GM18511 (cell line): ENCODE results near the gene SYNDIG1.
"Not testable (repeated sequence)": the region's sequence is repeated elsewhere in the genome, so short reads cannot be mapped to it uniquely, and the experiment has no call there.

ENCODE experiments used
- ATAC-seq: cut with Tn5 transposase; IDR thresholded peaks from one replicate; pipeline ENCODE4 v1.9.1; 2021; ENCODE audit warnings: mild to moderate bottlenecking, moderate library complexity; ENCODE audit not compliant: unreplicated experiment

The SYNDIG1 gene

DNA sequence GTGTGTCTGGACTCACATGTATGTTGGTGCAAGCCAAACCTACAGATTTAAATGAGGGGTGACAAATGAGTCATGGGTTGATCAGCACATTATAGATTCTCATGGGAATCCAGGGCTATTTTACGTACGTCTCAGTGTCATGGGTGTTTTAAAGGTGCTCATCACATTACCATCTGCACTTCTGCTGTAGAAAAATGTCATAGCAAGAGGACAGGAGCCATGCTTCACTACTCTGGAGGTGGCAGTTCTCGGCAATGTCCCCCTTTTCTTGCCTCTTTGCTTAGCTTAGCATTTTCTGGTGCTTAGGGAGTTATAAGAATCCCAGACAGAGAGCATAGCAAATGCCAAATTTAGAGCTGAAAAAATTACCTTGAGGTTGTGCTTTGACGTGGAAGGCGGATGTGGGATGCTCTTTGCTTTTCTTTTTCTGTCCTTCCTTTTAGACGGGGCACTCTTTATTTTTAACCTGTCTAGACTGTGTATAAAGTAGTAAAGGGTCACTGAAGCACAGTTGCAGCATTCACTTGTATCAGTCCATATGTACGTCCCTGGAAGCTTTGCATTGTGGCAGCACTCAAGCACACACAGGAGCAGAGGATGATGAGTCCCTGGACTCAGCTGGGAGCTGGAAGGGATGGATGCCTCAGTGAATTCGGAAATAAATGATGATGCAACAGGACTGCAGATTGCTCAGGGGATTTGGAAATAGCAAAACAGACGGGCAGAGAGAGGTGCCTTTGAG, 139.7 kb downstream of the SYNDIG1 start:
- peak; percentile 58 for ATAC-seq

DNA sequence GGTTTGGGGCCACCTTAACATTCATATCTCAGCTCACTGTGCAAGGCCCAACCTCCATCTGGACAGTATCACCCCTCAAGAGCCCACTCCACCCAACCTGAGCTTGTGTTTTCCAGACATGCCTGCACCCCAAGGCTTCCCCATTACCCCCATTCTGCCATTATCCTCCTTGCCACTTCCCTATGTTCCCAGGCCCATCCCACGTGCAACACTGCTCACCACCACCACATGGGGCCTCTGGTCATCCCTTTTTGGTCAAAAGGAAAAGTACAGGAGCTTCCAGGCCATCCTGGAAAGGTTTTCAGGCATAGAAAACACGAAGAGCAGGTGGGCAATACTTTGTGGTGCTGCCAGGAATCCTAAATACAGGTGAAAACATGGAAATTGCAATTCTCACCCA, 140.3 kb downstream of the SYNDIG1 start:
- ATAC-seq, result no peak

DNA sequence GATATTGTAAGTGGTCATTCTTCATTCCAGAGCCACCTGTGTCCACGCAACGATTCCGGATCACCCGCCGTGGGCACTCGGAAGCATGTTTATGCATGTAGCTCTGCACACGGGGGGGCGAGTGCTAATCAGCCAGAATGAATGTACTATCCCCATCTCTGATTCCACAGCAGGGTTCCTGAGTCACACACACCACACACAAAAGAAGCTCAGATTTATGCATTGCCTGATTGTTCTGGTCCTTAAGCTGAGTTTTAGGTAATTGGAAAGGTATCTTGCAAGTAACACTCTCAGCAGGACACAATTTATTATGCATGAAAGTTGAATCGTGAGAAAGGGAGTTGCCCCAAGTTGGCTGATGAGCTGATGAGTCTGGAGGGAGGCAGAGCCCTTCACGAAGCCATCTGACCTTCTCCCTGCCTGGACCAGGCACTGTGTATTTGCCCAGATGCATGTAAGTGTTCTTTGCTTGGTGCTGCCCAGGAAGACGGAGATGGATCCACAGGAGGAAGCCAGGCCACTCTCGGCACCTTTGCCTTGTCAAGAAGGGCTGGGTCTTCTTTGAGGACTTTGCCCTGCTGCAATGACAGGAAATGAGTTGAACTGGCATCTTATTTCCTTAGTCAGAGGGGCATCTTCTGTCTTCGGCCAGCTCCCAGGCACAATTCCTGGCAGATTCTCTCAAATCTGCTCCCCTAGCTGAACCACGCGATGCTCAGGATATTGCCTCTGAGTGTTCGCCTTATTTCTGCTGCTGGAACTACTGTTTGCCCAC, 141.1 kb downstream of the SYNDIG1 start:
- ATAC-seq, result no peak

DNA sequence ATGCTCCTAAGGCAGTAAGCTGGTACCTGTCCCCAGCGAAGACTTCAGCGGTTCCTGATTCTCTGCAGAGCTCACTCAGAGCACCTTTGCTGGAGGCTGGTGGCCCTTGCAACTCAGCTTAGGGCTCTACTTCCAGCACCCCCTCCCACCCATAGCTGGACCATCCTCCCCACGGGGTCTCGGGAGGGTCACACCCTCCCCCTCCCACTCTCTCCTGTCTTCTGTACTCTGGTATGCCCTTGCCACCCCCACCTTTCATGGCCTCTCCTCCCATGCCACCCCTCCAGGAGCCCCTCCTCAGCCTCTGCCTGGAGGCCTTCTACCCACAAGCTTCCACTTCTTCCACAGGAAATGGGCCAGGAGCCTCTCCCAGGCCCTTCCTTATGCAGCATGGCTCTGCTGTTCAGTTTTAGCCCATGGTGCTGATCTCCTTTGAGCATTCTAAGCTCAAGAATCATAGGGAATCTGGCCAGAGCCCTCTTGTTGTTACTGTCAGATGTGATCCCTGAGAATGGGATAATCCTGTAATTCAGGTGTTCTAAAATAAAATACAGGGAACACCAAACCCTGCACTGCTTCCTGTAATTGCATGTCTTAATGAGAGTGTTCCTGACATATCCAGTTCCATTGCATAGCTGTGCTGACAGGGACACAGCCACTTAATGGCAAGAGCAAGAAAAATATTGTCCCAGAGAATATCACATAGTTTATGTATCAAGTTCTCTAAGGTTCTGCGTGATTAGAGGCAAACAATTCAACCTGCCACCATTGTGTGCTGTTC, 142.1 kb downstream of the SYNDIG1 start:
- ATAC-seq, result no peak

DNA sequence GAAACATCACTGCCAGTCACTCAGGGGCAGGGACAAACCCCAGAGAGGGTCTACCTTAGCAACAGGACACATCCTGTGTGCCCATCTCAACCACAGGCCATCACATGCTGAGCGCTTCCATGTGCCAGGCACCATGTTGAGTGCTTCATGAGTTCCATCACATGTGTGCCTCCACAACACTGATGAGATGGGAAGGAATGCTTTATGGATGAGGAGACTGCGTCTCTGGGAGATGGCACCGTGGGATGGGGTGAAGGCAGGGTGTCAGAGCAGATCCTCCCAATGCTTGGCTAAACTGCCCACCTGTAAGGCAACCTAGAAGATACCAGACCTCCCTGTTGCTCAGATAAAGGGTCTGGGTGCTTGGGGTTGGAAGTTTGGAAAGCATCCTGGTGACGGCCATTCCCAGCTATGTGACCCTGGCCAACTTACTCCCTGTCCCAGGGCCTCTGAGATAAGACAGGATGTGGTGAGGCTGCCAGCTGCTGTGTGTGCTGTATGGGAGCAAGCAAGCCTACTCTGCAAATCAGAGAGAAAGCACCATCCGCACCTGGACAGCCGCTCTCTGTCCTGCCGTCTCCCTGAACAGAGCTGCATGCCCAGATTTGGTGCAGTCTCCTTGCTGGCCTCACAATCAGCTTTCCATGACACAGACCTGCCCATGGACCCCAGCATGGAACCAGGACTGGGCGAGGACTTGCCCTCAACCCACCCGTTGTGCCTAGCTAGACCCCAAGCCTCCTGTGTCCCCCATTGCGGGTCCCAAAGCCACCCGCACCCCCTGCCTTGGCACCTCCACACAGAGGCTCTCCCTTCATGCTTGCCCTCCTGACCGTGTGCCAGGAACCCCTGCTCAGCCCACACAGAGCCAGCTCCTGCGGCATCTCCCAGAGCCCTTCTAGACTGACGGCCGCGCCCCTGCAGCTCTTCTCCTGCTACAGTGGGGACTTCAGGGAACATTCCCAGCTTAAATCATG, 143.7 kb downstream of the SYNDIG1 start:
- ATAC-seq, result no peak

DNA sequence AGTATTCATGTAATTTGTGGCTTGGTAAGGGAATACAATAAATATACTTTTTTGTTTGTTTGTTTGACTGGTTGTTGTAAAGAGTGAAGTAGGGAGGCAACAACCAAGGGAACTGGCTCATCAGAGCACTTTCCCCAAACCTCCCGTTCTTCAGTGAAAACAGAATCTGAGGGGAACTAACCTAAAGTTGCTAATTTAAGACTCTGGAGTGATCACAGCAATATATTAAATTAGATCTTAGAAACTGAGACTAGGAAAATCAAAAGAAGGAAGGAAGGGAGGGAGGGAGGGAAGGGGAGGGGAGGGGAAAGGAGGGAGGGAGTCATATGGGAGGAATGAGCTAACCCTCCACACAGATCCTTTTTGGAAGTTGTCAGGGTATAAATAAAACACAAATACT, 144.9 kb downstream of the SYNDIG1 start:
- ATAC-seq, result no peak

DNA sequence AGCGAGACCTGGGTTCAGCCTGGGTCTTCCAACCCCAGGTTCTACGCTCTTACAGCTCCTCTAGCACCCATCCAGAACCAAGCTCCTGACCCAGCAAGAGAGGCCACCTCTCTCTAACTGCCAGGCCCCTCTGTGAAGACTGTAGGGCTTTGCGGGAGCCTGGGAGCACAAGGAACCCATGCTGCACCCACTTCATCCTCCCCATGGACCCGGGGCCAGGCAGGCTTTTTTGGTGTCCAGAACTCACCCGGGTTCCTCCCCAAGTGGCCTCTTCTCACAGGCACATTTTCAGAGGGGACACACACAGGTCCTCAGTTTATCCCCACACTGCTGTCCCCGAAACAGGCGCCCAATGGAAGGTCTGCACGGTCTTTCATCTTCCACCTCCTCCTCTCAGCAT, 145.9 kb downstream of the SYNDIG1 start:
- ATAC-seq, result no peak

DNA sequence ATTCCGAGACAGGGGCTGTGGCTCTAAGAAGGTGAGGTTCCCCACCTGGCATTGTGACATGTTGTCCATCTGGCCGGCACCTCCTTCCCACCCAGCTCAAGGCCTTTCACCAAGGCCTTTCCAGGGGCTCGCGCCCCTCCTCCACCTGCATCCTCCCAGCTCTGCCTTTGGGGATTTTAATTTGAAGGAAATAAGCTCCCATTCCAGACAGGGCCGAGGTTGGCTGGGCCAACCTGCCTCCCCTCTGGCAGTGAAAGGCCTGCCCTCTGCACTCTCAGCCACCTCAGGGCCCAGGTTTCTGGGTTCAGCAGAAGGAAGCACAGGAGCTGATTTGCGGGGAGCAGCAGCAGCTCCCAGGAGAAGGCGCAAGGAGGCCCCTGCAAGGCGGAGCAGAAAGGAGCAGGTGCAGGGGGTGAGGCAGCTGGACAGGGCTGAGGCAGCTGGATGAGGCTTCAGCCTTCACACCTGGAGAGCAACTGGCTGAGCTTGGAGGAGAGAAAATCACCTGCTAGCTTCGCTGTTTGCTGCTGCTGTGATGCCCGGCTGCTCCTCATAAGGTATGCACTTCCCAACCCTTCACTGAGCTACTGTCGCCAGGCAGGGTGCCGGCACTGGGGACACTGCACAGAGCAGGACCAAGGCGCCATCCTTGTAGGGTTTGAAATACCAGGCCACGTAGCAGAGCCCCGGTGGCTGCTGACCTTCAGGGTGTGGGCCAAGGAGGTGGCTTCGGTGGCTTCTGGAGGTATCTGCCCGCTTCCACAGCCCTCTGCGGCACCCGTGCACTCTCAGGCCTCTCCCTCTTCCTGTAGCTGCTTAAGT, 147.0 kb downstream of the SYNDIG1 start:
- no peak for ATAC-seq

DNA sequence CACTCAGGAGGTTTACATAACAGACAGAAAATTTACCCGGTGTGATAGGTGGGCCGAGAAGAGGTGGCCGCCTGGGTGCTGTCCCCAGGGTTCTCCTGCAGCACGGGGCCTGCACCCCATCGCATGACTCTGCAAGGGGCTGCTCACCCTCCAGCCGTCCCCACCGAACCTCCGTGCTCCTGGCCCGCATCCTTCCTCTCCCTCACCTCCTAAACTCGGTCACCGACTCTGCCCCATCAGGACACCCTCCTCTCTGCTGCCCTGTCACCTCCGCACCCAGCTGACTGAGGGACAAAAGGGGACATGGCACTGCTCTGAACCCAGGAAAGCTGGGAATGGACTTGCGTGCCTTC, 147.6 kb downstream of the SYNDIG1 start:
- no peak for ATAC-seq

DNA sequence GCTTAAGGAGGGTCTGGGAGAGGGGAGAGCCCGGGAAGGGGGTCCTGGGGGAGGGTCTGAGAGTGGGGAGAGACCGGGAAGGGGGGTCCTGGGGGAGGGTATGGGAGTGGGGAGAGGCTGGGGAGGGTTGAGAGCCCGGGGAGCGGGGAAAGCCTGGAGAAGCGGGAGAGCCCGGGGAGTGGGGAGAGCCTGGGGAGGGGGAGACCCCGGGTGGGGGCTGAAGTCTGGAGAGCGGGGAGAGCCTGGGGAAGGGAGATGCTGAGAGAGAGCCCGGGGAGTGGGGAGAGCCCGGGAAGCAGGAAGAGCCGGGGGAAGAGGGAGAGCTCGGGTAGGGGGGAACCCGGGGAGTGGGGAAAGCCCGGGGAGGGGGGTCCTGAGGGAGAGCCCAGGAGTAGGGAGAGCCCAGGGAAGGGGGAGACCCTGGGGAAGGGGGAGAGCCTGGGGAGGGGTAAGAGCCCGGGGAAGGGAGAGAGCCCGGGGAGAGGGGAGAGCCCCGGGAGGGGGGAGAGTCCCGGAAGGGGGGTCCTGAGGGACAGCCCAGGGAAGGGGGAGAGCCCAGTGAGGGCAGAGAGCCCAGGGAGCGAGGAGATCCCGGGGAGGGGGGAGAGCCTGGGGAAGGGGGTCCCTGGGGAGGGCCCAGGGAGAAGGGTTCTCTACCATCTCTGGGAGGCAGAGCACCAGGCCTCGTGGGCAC, 148.5 kb downstream of the SYNDIG1 start:
- no peak for ATAC-seq

DNA sequence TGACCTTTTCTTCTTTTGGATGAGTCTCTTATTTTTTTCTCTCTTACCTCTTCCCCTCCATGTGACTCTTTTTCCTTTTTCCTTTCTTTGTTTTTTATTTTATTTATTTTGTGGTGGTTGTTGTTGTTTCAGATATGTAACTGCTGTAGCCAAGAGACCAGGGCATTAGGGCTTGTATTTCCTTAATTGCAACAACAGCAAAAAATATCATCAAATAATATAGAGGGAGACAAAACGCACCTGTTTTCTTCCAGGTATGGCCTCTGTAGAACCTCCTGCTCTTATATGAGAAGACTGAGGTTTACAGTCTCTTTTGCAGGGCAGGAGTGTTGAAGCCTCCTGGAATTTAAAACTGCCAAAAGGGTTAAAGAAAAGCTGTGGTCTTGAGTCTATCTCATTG, 149.3 kb downstream of the SYNDIG1 start:
- no peak for ATAC-seq

DNA sequence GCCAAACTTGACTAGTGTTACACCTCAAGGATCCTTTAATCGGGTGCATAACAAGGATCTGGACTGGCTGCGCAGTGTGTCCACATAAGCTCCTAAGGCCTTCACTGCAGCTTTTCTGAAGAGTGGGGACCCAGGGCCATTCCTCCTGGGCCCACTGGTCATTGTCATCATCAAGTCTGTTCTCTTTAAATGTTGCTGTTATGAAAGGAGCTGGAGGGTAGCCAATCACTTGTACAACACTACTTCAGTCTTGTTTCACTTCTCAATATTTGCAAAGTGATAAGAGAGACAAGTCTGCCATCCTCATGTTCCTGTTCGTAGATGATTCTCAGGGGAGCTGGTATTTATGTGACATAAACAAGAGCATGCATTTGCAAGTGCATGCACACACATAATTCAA, 149.8 kb downstream of the SYNDIG1 start:
- ATAC-seq, result peak; percentile 45

DNA sequence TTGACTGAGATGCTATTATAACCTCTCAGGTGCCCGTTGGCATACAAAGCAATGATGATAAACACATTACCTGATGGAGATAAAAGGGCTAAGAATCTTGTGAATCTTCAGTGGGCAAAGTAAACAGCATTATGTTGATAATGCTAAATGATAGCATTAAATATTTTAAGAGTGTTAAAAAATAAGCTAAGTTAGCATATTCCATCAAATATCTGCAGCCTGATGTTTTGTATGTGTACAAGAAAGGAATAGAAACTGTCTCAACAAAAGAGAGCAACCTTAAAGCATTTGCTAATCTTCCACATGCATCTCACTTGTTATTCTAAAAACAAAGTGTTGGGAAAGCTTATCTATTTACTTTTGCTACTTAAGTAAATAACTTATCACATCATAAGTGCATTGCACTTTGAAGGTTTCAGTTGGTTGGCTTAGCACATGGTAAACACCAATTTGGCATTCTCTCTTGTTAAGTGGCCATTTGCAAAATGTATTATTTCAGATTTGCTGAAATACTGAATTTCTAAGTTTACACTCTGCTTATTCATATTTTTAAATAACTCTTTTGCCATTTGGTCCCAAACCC, 151.6 kb downstream of the SYNDIG1 start:
- no peak for ATAC-seq

DNA sequence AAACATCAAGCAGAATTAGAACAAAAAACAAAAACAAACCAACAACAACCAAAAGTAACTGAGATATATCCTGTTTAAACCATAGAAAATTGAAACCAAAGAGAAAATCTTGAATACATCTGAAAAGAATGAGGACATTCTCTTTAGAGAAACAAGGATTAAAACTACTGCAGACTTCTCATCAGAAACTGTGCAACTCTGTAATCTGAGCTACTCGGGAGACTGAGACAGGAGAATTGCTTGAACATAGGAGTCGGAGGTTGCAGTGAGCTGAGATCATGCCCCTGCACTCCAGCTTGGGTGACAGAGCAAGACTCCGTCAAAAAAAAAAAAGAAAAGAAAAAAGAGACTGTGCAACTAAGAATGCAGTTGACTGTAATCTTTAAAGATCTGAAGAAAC, 153.4 kb downstream of the SYNDIG1 start:
- ATAC-seq, result no peak

DNA sequence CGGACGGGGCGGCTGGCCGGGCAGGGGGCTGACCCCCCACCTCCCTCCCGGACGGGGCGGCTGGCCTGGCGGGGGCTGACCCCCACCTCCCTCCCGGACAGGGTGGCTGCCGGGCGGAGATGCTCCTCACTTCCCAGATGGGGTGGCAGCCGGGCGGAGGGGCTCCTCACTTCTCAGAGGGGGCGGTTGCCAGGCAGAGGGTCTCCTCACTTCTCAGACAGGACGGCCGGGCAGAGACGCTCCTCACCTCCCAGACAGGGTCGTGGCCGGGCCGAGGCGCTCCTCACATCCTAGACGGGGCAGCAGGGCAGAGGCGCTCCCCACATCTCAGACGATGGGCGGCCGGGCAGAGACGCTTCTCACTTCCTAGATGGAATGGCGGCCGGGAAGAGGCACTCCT, 156.7 kb downstream of the SYNDIG1 start:
- ATAC-seq, result not testable (repeated sequence)

DNA sequence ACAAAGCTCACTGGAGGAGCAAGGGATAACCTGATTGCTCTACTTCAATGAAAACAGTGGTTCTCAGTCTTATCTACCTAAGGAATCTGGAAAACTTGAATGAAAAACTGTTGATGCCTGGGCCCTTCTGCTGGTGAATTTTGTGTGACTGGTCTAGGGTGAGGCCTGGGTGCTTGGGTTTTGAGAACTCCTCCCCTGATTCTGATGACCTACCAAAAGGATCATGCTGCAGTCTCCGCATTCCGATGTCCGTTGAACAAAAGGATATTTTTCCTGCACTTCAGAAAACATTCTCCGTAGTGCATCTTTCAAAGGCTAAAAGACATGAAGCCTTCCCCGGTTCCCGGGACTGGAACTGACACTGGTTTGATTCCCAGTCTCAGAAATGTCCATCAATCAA, 157.9 kb downstream of the SYNDIG1 start:
- no peak for ATAC-seq

DNA sequence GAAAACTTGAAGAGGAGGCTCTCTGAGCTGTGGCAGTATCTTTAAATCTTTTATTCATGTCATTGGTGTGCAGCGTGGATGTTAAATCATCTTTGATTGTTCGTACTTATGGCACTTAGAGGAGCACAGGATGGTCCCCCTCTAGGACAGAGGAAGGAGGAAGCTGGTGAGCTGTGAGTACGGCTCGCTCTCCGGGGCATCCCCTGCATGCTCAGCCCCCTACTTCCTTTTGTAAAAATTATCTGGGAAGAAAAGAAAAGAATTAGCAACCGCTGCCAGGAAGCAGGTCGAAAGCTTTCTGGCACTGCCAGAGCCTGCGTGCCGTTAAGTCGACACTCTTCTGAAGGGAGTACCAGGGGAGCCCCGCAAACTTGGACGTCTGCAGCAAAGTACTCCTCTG, 158.5 kb downstream of the SYNDIG1 start:
- ATAC-seq, result no peak

DNA sequence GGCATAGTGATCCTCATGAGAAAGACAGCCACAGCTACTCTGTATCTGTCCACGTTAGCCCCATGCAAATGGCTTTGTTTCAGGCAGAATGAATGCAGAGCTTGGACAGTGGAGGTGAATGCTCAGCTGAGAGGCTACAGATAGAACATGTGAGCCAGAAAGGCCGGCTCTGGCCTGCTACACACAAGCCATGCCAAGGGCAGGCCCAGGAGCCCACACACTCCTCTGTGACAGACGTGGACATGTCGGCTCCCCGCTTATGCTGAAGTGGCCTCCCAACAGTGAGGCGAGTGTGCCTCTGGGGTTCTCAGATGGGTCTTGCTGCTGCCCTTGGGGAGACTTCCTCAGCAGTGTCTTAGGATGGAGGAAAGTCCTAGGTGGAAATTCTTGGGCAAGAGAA, 159.6 kb downstream of the SYNDIG1 start:
- no peak for ATAC-seq

DNA sequence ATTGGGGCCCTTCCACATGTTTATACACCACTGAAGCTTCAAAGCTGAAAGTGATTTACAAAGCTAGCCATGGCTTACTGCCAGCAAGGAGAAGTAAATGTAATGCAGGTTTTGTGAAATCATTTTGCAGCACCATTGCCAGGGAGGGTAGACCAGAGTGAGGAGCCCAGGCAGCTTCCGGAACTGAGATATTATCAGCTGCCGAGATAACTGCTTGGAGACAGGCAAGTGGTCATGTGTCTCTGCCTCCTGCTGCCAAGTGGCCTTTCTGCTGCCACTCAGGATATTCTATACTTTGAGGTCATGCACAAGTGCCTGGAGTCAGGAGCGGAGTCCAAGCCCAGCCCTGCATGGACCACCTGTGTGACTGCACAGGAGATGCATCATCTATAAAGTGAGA, 160.2 kb downstream of the SYNDIG1 start:
- no peak for ATAC-seq
